HepG2 (cell line): ENCODE data around the gene MGLL. TPM values are rescaled to one million over a fixed set of nuclear protein-coding genes. Genes with fewer than 3 reads are reported as not detected.
A peak's percentile ranks its signal among the peaks of the same experiment; 100 is the strongest.

Experiments used
- ATAC-seq: fragments of 200-7000 bp; cut with Tn5 transposase; 3 replicates; pipeline ENCODE4 v1.9.1; 2020; ENCODE audit warnings: mild to moderate bottlenecking, moderate library complexity
- BruUV-seq: library from RNA; stranded (reverse); fragments of 400-500 nt; replicated peaks from 2 replicates; lab custom pipeline; 2021; lab: Mats Ljungman, UMichigan
- CTCF ChIA-PET: fragments of 300-600 bp; formaldehyde crosslinking; extraction: SDS; loops from one replicate; lab custom pipeline; 2021; ENCODE audit warnings: low total read pairs, inconsistent platforms, low intra/inter-chr PET ratio; lab: Yijun Ruan, JAX
- POLR2A ChIA-PET: fragments of 350-600 bp; sonication (Branson Sonifier 250); formaldehyde crosslinking; loops from one replicate; lab custom pipeline; 2020; ENCODE audit warnings: antibody characterized with exemption, inconsistent platforms; lab: Yijun Ruan, JAX
- DNase-seq: peaks from one replicate; pipeline ENCODE4 v3.0.0-alpha.2; 2015; ENCODE audit warnings: low spot score
- FAIRE-seq: peaks from 3 replicates; lab custom pipeline; 2011; peaks lifted over from hg19 to GRCh38; lab: Jason Lieb, UNC
- H2AFZ ChIP-seq: one replicate; pipeline ENCODE4 v1.6.1; 2011; ENCODE audit warnings: low read length, inconsistent platforms
- H3K27ac ChIP-seq: fragments of 300-600 bp; 3 replicates; pipeline ENCODE4 v1.8.0; 2011; ENCODE audit warnings: mixed run types, mild to moderate bottlenecking, mixed read lengths, low read length, inconsistent platforms; ENCODE audit not compliant: insufficient read depth; ENCODE audit errors: extremely low read length
- H3K27me3 ChIP-seq, 2 experiments: fragments of 200-600 bp in 1 of 2; 2 replicates in 1 of 2; 3 replicates in 1 of 2; pipeline versions ENCODE4 v1.6.0 to v1.8.0; 2011; ENCODE audit warnings: low read length in 2 of 2, mild to moderate bottlenecking in 2 of 2, moderate library complexity in 2 of 2, inconsistent platforms in 1 of 2; ENCODE audit not compliant: insufficient read depth in 2 of 2, control insufficient read depth in 1 of 2
- H3K36me3 ChIP-seq, 2 experiments: fragments of 200-600 bp in 1 of 2; replicated peaks in 1 of 2; 2 replicates in 1 of 2; 3 replicates in 1 of 2; pipeline versions ENCODE4 v1.5.1 to v1.8.0; 2011; ENCODE audit warnings: low read length in 2 of 2, inconsistent platforms in 1 of 2; ENCODE audit not compliant: insufficient read depth in 2 of 2, control insufficient read depth in 1 of 2
- H3K4me1 ChIP-seq: 2 replicates; pipeline ENCODE4 v1.5.1; 2012; ENCODE audit warnings: low read length, inconsistent platforms; ENCODE audit not compliant: insufficient read depth
- H3K4me2 ChIP-seq: 2 replicates; pipeline ENCODE4 v1.6.0; 2011; ENCODE audit warnings: low read depth, low read length, inconsistent platforms
- H3K4me3 ChIP-seq, 3 experiments: fragments of 200-600 bp in 1 of 3; sonication (generic), shearing (Covaris generic) in 1 of 3; replicated peaks in 1 of 3; 2 replicates each; pipeline ENCODE4 v1.5.1; 2011 to 2016; ENCODE audit warnings: low read length in 3 of 3, inconsistent platforms in 2 of 3, low read depth in 2 of 3, mild to moderate bottlenecking in 2 of 3, control low read depth in 1 of 3, mixed read lengths in 1 of 3; ENCODE audit not compliant: insufficient read depth in 1 of 3
- H3K79me2 ChIP-seq: one replicate; pipeline ENCODE4 v1.6.1; 2011; ENCODE audit warnings: low read length, inconsistent platforms; ENCODE audit not compliant: insufficient read depth
- H3K9ac ChIP-seq: 2 replicates; pipeline ENCODE4 v1.6.0; 2011; ENCODE audit warnings: mild to moderate bottlenecking, low read depth, low read length, inconsistent platforms; ENCODE audit not compliant: insufficient read depth
- H3K9me3 ChIP-seq: 2 replicates; pipeline ENCODE4 v1.5.1; 2012; ENCODE audit warnings: mild to moderate bottlenecking, low read length
- H4K20me1 ChIP-seq: 2 replicates; pipeline ENCODE4 v1.6.0; 2011; ENCODE audit warnings: inconsistent platforms, mild to moderate bottlenecking, low read length, moderate library complexity; ENCODE audit not compliant: insufficient read depth
- BCL3 ChIP-seq: sonication (generic); formaldehyde crosslinking; IDR thresholded peaks from 2 replicates; pipeline ENCODE4 v1.5.1; 2020; ENCODE audit warnings: mild to moderate bottlenecking, missing genetic modification reagents, moderate library complexity
- CEBPB ChIP-seq: IDR thresholded peaks from 2 replicates; pipeline ENCODE4 v1.6.1; 2011; ENCODE audit warnings: low read depth, low read length, improper control_type of control experiment, borderline replicate concordance
- FOXJ3 ChIP-seq: sonication (generic); formaldehyde crosslinking; IDR thresholded peaks from 2 replicates; pipeline ENCODE4 v1.4.0; 2020; ENCODE audit warnings: missing genetic modification reagents, mild to moderate bottlenecking, borderline replicate concordance
- HNF4A ChIP-seq: sonication (generic); formaldehyde crosslinking; IDR thresholded peaks from 2 replicates; pipeline ENCODE4 v1.4.0; 2020; ENCODE audit warnings: missing genetic modification reagents
- HOXD1 ChIP-seq: sonication (generic); formaldehyde crosslinking; IDR thresholded peaks from 2 replicates; pipeline ENCODE4 v1.5.0; 2020; ENCODE audit warnings: missing genetic modification reagents
- IKZF1 ChIP-seq: fragments of 450-650 bp; IDR thresholded peaks from 2 replicates; pipeline ENCODE4 v1.7.1; 2016
- MBNL3 ChIP-seq: fragments of 250-450 bp; sonication (Bioruptor Pico); conservative IDR thresholded peaks from 2 replicates; pipeline ENCODE4 v1.8.0; 2022; ENCODE audit warnings: mild to moderate bottlenecking, inconsistent platforms
- NR2F6 ChIP-seq, 2 experiments: IDR thresholded peaks; 2 replicates each; pipeline ENCODE4 v1.6.1; 2016; ENCODE audit warnings: antibody characterized with exemption in 1 of 2, mild to moderate bottlenecking in 1 of 2
- ZNF350 ChIP-seq: sonication (generic); formaldehyde crosslinking; IDR thresholded peaks from 2 replicates; pipeline ENCODE4 v1.4.0; 2020; ENCODE audit warnings: mild to moderate bottlenecking, low read depth, missing genetic modification reagents, borderline replicate concordance
- ZNF549 ChIP-seq: sonication (generic); formaldehyde crosslinking; IDR thresholded peaks from 2 replicates; pipeline ENCODE4 v1.5.0; 2020; ENCODE audit warnings: missing genetic modification reagents
- WGBS: methylation state at CpG from one replicate; pipeline ENCODE4 v1.1.6; 2017; ENCODE audit warnings: low lambda C conversion rate; 5-methylcytosine and 5-hydroxymethylcytosine counted together
- in situ Hi-C: cut with HindIII; loops from 2 replicates; pipeline ENCODE4 v1.10.0; 2017; ENCODE audit warnings: low pct_unique_long_range_greater_than_20kb; ENCODE audit not compliant: extremely low pct_ligation_motif_present
- intact Hi-C: fragments of 100-400 bp; cut with micrococcal nuclease; formaldehyde crosslinking; loops from one replicate; pipeline ENCODE4 v1.10.0; 2022; ENCODE audit not compliant: unreplicated experiment
- polyA plus RNA-seq, 8 experiments: library from polyadenylated mRNA; depleted of rRNA in 3 of 8; stranded (reverse) in 7 of 8; unstranded in 1 of 8; fragments of >200 nt; fragmentation: Illumina TruSeq in 4 of 8; extraction: Trizol in 4 of 8; gene quantifications; 2 replicates each; pipeline versions ENCODE4 v1.2.1 to v1.2.3, GENCODE V29; 2011 to 2016; ENCODE audit warnings: low read depth in 4 of 8, missing spikeins in 1 of 8, mixed read lengths in 1 of 8; ENCODE audit not compliant: insufficient read depth in 1 of 8
- total RNA-seq, 5 experiments: library from RNA; depleted of rRNA; stranded (reverse); fragments of >200 nt; fragmentation: Illumina TruSeq; extraction: Trizol; gene quantifications; 2 replicates each; pipeline ENCODE4 v1.2.3, GENCODE V29; 2016; ENCODE audit warnings: low read depth in 1 of 5
- TF ChIP-seq, protein P1 (sequence below): sonication (generic); formaldehyde crosslinking; IDR thresholded peaks from 2 replicates; pipeline ENCODE4 v1.4.0; 2020; ENCODE audit warnings: mild to moderate bottlenecking, missing genetic modification reagents

The MGLL gene
- total and polyA plus RNA-seq, 2 of the 13 experiments (the other 11 are each of a cell fraction or from before 2014, with no cell fraction given) = not detected

- peaks cover 0 to 5% of the 10 kb centered on the region in 2 experiments; a peak in 1 of 5 replicates for H3K27me3 ChIP-seq
- FAIRE-seq (no peak), ATAC-seq (no peak), DNase-seq (no peak)
- H3K27ac ChIP-seq = no peak overlapping the region
- no peaks in the 10 kb centered on the region for H3K9me3 ChIP-seq
- POLR2A ChIA-PET = no interaction called here
- peaks cover 12% of the 10 kb centered on the region; the same call in 1 of the 2 replicates for H3K4me1 ChIP-seq
- in situ Hi-C loops (no loop called here), intact Hi-C loops (no loop called here)
- H3K9ac ChIP-seq = no peak overlapping the region
- H4K20me1 ChIP-seq = no peaks in the 10 kb centered on the region
- no peaks in the 10 kb centered on the region for H3K79me2 ChIP-seq
- no TSS peak for BruUV-seq
- H2AFZ ChIP-seq = no peak overlapping the region
- H3K4me3 ChIP-seq = no peak overlapping the region
- no peak for TF ChIP-seq NR2F6 (IDR thresholded peaks at IDR 0.05)
- no peak for TF ChIP-seq NR2F6 (CRISPR knock-in tag; IDR thresholded peaks at IDR 0.05)
- TF ChIP-seq HNF4A (CRISPR knock-in tag) = 0 out of 2 replicates have a peak, but pooled peaks have one; percentile 13
- H3K36me3 ChIP-seq = no peaks in the 10 kb centered on the region
- 45% methylated on average over 6 of the region's 6 CpGs for WGBS
- CTCF ChIA-PET = no interaction called here
- H3K4me2 ChIP-seq = no peak overlapping the region
These were observed 51.5 kb downstream of the MGLL start for GRCh38 chr3:127770671-127771355.

GRCh38 chr3:127769284-127770081 is 52.8 kb downstream of the MGLL start:
- no peak overlapping the region for H3K27ac ChIP-seq
- TF ChIP-seq HOXD1 (CRISPR knock-in tag) (no peak), FOXJ3 (CRISPR knock-in tag) (no peak), MBNL3 (CRISPR knock-in tag) (no peak), ZNF350 (no peak), IKZF1 (no peak), CEBPB (no peak), ZNF549 (CRISPR knock-in tag) (no peak), BCL3 (CRISPR knock-in tag) (no peak)
- TF ChIP-seq, protein P1, sequence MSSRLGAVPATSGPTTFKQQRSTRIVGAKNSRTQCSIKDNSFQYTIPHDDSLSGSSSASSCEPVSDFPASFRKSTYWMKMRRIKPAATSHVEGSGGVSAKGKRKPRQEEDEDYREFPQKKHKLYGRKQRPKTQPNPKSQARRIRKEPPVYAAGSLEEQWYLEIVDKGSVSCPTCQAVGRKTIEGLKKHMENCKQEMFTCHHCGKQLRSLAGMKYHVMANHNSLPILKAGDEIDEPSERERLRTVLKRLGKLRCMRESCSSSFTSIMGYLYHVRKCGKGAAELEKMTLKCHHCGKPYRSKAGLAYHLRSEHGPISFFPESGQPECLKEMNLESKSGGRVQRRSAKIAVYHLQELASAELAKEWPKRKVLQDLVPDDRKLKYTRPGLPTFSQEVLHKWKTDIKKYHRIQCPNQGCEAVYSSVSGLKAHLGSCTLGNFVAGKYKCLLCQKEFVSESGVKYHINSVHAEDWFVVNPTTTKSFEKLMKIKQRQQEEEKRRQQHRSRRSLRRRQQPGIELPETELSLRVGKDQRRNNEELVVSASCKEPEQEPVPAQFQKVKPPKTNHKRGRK (CRISPR knock-in tag) = no peak

More at GRCh38 chr3:127769284-127770081, 52.8 kb downstream of the MGLL start:
- CTCF ChIA-PET = no interaction called here
- in situ Hi-C loops = no loop called here
- H3K4me1 ChIP-seq = peaks cover 12% of the 10 kb centered on the region; the same call in 1 of the 2 replicates
- 51% methylated on average over 12 of the region's 13 CpGs for WGBS
- intact Hi-C loops = no loop called here
- DNase-seq = no peak
- no peaks in the 10 kb centered on the region for H3K36me3 ChIP-seq
- H3K9ac ChIP-seq = no peak overlapping the region
- no peaks in the 10 kb centered on the region for H3K79me2 ChIP-seq
- H3K27me3 ChIP-seq = peaks cover 0 to 6% of the 10 kb centered on the region in 2 experiments; a peak in 1 of 5 replicates
- no TSS peak for BruUV-seq
- no peak overlapping the region for H2AFZ ChIP-seq
- no peaks in the 10 kb centered on the region for H4K20me1 ChIP-seq
- POLR2A ChIA-PET = no interaction called here
- H3K4me2 ChIP-seq = no peak overlapping the region
- ATAC-seq = no peak
- FAIRE-seq = no peak
- H3K4me3 ChIP-seq = no peak overlapping the region
- no peaks in the 10 kb centered on the region for H3K9me3 ChIP-seq
